Hepatocyte (in vitro differentiated cells): ENCODE data around the gene LPAR6.

Experiments
- CTCF ChIP-seq: fragments of 200-600 bp; sonication (generic); IDR thresholded peaks from 2 replicates; pipeline ENCODE4 v1.5.1; 2016; ENCODE audit warnings: antibody characterized with exemption, mild to moderate bottlenecking; ENCODE audit not compliant: poor library complexity
- EZH2 ChIP-seq: fragments of 200-600 bp; sonication (generic); IDR thresholded peaks from 2 replicates; pipeline ENCODE4 v1.6.1; 2016; ENCODE audit warnings: antibody characterized with exemption, mild to moderate bottlenecking, borderline replicate concordance
- EZH2phosphoT487 ChIP-seq: fragments of 200-600 bp; sonication (generic); IDR thresholded peaks from one replicate; pipeline ENCODE4 v1.6.1; 2018; ENCODE audit warnings: antibody characterized with exemption, mild to moderate bottlenecking, low read depth, moderate library complexity; ENCODE audit not compliant: unreplicated experiment, severe bottlenecking

GRCh38 chr13:48410199-48410598 is 2.7 kb downstream of the LPAR6 start:
- TF ChIP-seq CTCF, result no peak
- TF ChIP-seq EZH2, result no peak
- TF ChIP-seq EZH2phosphoT487, result no peak
